Pancreas (tissue), 10 donors: ENCODE results near the gene CDC14A. TPM values are rescaled to one million over a fixed set of nuclear protein-coding genes. Genes with fewer than 3 reads are reported as not detected.

Source experiments
- ATAC-seq, 4 donors: fragments of 200-7000 bp; cut with Tn5 transposase; one replicate each; pipeline versions ENCODE4 v1.8.0 to v1.9.1; 2020; ENCODE audit warnings: mild to moderate bottlenecking in 4 of 4, moderate library complexity in 4 of 4
- DNase-seq, 6 donors: peaks; one replicate each; pipeline ENCODE4 v3.0.0-alpha.2; 2020
- FAIRE-seq: peaks from 2 replicates; lab custom pipeline; 2012; peaks lifted over from hg19 to GRCh38; lab: Jason Lieb, UNC
- H3K27ac ChIP-seq, 4 donors: fragments of 200-600 bp; sonication (generic); 1 replicate in 3 of 4; 2 replicates in 1 of 4; pipeline versions ENCODE4 v1.5.0 to v1.8.0; 2020
- H3K27me3 ChIP-seq, 4 donors: fragments of 200-600 bp; one replicate each; pipeline ENCODE4 v1.8.0; 2021
- H3K36me3 ChIP-seq, 3 donors: fragments of 200-600 bp; sonication (generic) in 1 of 3; one replicate each; pipeline versions ENCODE4 v1.5.0 to v1.8.0; 2020 to 2021
- H3K4me1 ChIP-seq, 3 donors: fragments of 200-600 bp; one replicate each; pipeline ENCODE4 v1.8.0; 2021
- H3K4me3 ChIP-seq, 4 donors: fragments of 200-600 bp; sonication (generic) in 2 of 4; one replicate each; pipeline versions ENCODE4 v1.5.0 to v1.8.0; 2020 to 2021
- H3K9me3 ChIP-seq, 4 donors: fragments of 200-600 bp; one replicate each; pipeline ENCODE4 v1.8.0; 2021
- CTCF ChIP-seq, 4 donors: fragments of 200-600 bp; sonication (generic) in 3 of 4; IDR thresholded peaks; one replicate each; pipeline versions ENCODE4 v1.5.0 to v1.8.0; 2021; ENCODE audit warnings: antibody characterized with exemption in 4 of 4
- WGBS, 2 donors: extraction: QIAGEN DNeasy Blood & Tissue Kit; methylation state at CpG; one replicate each; pipeline ENCODE4 v1.1.7; 2013; 5-methylcytosine and 5-hydroxymethylcytosine counted together
- intact Hi-C, 3 donors: fragments of 100-400 bp; cut with DNase I; formaldehyde crosslinking; loops; one replicate each; pipeline versions ENCODE4 v1.11.1 to v1.14.2; 2022
- polyA plus RNA-seq, 2 donors: library from polyadenylated mRNA; stranded (reverse); fragments of 200-250 nt; gene quantifications; one replicate each; pipeline ENCODE4 v1.2.3, GENCODE V29; 2013
- total RNA-seq, 6 donors: library from RNA; stranded (reverse); fragmentation: NEBNext Ultra II Directional in 4 of 6; extraction: Animal tissue kit (Norgen Biotek cat#: 25700) in 4 of 6; gene quantifications; one replicate each; pipeline versions ENCODE4 v1.2.1 to v1.2.4, GENCODE V29; 2021 to 2023
- donor health status: healthy with polysubstance abuse.
- donor health status: DM: no; HTN: no; CAD: no; lungs with moderate emphysema.
- donor health status: DM: no; HTN: no; CAD: no.
- donor health status: control.
- donor health status: control.
- donor health status: Bipolar disorder and iron deficiency.
- donor health status: DM: yes; HTN: yes; CAD: no.
- donor health status: DM: no; HTN: no; CAD: no.
- donor health status: DM: no; HTN: no; CAD: no.
- donor health status: DM: yes; HTN: yes; CAD: no.

Gene CDC14A
- total and polyA plus RNA-seq, 8 donors = 1.4 to 5.2 (median 3.0) TPM

- Histone ChIP-seq H3K27me3 (no peaks in the 10 kb centered on the region), H3K36me3 (no peaks in the 10 kb centered on the region), H3K4me1 (peaks cover 0 to 11% (median 8%) of the 10 kb centered on the region in 3 donors), H3K9me3 (no peaks in the 10 kb centered on the region), H3K4me3 (no peak overlapping the region), H3K27ac (no peak overlapping the region)
- DNase-seq (no peak), ATAC-seq (no peak), FAIRE-seq (no peak)
- 76 to 81% methylated on average over 4 of the region's 4 CpGs for WGBS, 2 donors
- intact Hi-C loops = no loop called here
- no peak for TF ChIP-seq CTCF (IDR thresholded peaks at IDR 0.05)
These were observed 97.2 kb downstream of the CDC14A start for GRCh38 chr1:100449477-100449876.

- H3K27ac ChIP-seq = no peak overlapping the region
- no peaks in the 10 kb centered on the region for H3K36me3 ChIP-seq
- H3K27me3 ChIP-seq = no peaks in the 10 kb centered on the region
- ATAC-seq = peak in 3 of 4 donors; percentile 31 to 77 (median 66)
- H3K9me3 ChIP-seq = no peaks in the 10 kb centered on the region
- TF ChIP-seq CTCF (IDR thresholded peaks at IDR 0.05) = no peak
- H3K4me3 ChIP-seq = no peak overlapping the region
- 6 to 22% methylated on average over 1 of the region's 1 CpG for WGBS, 2 donors
- no peak for DNase-seq
- peak; percentile 89 for FAIRE-seq
- H3K4me1 ChIP-seq = peaks cover 0 to 11% (median 8%) of the 10 kb centered on the region in 3 donors
- intact Hi-C loops = no loop called here
These were observed 100.3 kb downstream of the CDC14A start for GRCh38 chr1:100452641-100453040.

- TF ChIP-seq CTCF (IDR thresholded peaks at IDR 0.05) = peak in 3 of 4 donors; percentile 8 to 44 (median 26)
- no peaks in the 10 kb centered on the region for H3K36me3 ChIP-seq
- FAIRE-seq (peak; percentile 96), DNase-seq (no peak), ATAC-seq (no peak)
- H3K9me3 ChIP-seq = no peaks in the 10 kb centered on the region
- H3K4me1 ChIP-seq = peaks cover 0 to 11% (median 8%) of the 10 kb centered on the region in 3 donors
- H3K27ac ChIP-seq = no peak overlapping the region
- no peak overlapping the region for H3K4me3 ChIP-seq
- intact Hi-C loops = loop anchor here in 1 of 3 donors (5.0 kb wide), 1 partner anchor 412 kb away; no protein-coding TSS in a partner anchor
- H3K27me3 ChIP-seq = no peaks in the 10 kb centered on the region
These were observed 103.3 kb downstream of the CDC14A start for GRCh38 chr1:100455478-100456072.

GRCh38 chr1:100456880-100457279 is 104.6 kb downstream of the CDC14A start:
- no peak for TF ChIP-seq CTCF (IDR thresholded peaks at IDR 0.05)
- H3K4me1 ChIP-seq = peaks cover 0 to 11% (median 8%) of the 10 kb centered on the region in 3 donors
- ATAC-seq (no peak), FAIRE-seq (no peak), DNase-seq (no peak)
- 63 to 65% methylated on average over 2 of the region's 2 CpGs for WGBS, 2 donors
- no peaks in the 10 kb centered on the region for H3K27me3 ChIP-seq
- H3K4me3 ChIP-seq = no peak overlapping the region
- no peak overlapping the region for H3K27ac ChIP-seq
- intact Hi-C loops = loop anchor here in 1 of 3 donors (5.0 kb wide), 1 partner anchor 410 kb away; no protein-coding TSS in a partner anchor
- no peaks in the 10 kb centered on the region for H3K36me3 ChIP-seq
- no peaks in the 10 kb centered on the region for H3K9me3 ChIP-seq

GRCh38 chr1:100457683-100458082 is 105.4 kb downstream of the CDC14A start:
- no peaks in the 10 kb centered on the region for H3K27me3 ChIP-seq
- no peaks in the 10 kb centered on the region for H3K9me3 ChIP-seq
- WGBS, 2 donors = 77 to 94% methylated on average over 2 of the region's 2 CpGs
- H3K4me3 ChIP-seq = no peak overlapping the region
- H3K27ac ChIP-seq = no peak overlapping the region
- no peaks in the 10 kb centered on the region for H3K36me3 ChIP-seq
- DNase-seq (no peak), ATAC-seq (no peak), FAIRE-seq (no peak)
- TF ChIP-seq CTCF (IDR thresholded peaks at IDR 0.05) = no peak
- H3K4me1 ChIP-seq = peaks cover 0 to 6% (median 5%) of the 10 kb centered on the region in 3 donors
- intact Hi-C loops = loop anchor here in 1 of 3 donors (5.0 kb wide), 1 partner anchor 410 kb away; no protein-coding TSS in a partner anchor
